Measurements from ENCODE around the gene C10orf88. TPM values are rescaled to one million over a fixed set of nuclear protein-coding genes. Genes with fewer than 3 reads are reported as not detected.
"Not testable (repeated sequence)": the region's sequence is repeated elsewhere in the genome, so short reads cannot be mapped to it uniquely, and the experiment has no call there.

The C10orf88 gene
- total RNA-seq, 1 donor from 2014 or later: 11.8 TPM

DNA sequence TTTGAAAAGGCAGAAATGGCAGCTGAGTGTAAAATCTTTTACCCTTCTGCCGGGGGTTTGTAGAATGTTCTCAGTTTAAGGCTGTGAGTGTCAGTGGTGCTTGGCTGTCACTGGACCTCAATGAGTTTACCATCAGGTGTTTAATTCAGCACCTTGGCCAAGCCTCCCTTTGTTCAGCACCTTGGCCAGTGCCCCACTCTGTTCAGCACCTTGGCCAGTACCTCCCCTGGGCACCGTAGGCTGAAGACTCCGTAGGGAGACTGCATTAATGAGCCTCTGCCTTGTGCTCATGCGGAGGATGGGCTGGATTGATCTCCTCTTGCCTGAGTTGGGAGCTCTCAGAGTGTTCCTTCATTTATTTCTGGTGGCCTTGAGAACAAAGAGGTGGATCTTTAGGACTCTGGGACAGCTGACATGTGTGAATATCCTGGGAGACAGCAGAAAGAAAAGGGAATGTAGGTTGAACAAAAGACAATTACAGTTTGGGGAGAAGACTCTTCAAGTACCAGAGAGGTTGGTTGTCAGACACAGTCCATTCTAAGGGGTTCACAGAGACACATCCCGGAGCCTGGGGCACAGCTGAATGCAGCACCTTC is 42.0 kb downstream of the C10orf88 start:
- TF ChIP-seq, protein P1, sequence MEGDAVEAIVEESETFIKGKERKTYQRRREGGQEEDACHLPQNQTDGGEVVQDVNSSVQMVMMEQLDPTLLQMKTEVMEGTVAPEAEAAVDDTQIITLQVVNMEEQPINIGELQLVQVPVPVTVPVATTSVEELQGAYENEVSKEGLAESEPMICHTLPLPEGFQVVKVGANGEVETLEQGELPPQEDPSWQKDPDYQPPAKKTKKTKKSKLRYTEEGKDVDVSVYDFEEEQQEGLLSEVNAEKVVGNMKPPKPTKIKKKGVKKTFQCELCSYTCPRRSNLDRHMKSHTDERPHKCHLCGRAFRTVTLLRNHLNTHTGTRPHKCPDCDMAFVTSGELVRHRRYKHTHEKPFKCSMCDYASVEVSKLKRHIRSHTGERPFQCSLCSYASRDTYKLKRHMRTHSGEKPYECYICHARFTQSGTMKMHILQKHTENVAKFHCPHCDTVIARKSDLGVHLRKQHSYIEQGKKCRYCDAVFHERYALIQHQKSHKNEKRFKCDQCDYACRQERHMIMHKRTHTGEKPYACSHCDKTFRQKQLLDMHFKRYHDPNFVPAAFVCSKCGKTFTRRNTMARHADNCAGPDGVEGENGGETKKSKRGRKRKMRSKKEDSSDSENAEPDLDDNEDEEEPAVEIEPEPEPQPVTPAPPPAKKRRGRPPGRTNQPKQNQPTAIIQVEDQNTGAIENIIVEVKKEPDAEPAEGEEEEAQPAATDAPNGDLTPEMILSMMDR (conservative IDR thresholded peaks at IDR 0.05): no peak
- H3K27ac Mint-ChIP-seq (ENCODE audit: unreplicated experiment): no peak overlapping the region
- peak; percentile 71 for DNase-seq (ENCODE audit: low read depth, low spot score)
- H3K27me3 Mint-ChIP-seq (ENCODE audit: low read depth): peaks cover 31% of the 10 kb centered on the region
- no peak overlapping the region for H3K4me3 Mint-ChIP-seq
- H3K9me3 Mint-ChIP-seq: no peaks in the 10 kb centered on the region
- no peaks in the 10 kb centered on the region for H3K4me1 Mint-ChIP-seq
- H3K36me3 Mint-ChIP-seq (ENCODE audit: low read depth): no peaks in the 10 kb centered on the region

DNA sequence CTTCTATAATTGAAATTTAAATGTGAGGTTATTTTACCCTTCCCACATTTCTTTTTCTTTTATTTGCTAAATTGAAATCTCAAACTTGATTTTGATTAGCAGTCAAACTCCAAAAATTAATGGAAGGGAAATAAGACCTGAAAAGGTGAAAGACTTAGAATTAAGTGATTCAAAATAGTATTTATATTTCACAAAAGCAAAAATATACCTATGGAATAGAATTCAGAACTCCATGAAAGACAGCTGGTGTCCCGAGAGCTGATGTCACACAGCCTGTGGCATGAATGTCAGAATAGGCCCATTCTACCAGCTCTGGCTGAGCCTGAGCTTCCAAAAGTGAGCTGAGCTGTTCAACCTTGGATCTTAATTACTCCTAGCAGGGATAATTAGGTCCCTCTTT is 43.7 kb downstream of the C10orf88 start, which contains the start of gene FAM24A:
Gene FAM24A (plus strand): TSS at position 301 of the 400 bp plus-strand sequence. CDS start 1,025 bp downstream, outside the sequence.
- Mint-ChIP-seq H3K4me1 (no peaks in the 10 kb centered on the region), H3K27me3 (ENCODE audit: low read depth) (peaks cover 37% of the 10 kb centered on the region), H3K9me3 (no peaks in the 10 kb centered on the region), H3K27ac (ENCODE audit: unreplicated experiment) (no peak within 1 kb of the TSS), H3K4me3 (no peak within 1 kb of the TSS), H3K36me3 (ENCODE audit: low read depth) (no peaks in the 10 kb centered on the region)
- DNase-seq (ENCODE audit: low read depth, low spot score): no peak
- TF ChIP-seq, protein P1 (conservative IDR thresholded peaks at IDR 0.05): no peak

- H3K4me1 Mint-ChIP-seq; H3K36me3 Mint-ChIP-seq (ENCODE audit: low read depth); H3K4me3 Mint-ChIP-seq; H3K9me3 Mint-ChIP-seq; H3K27ac Mint-ChIP-seq (ENCODE audit: unreplicated experiment); DNase-seq (ENCODE audit: low read depth, low spot score): not testable (repeated sequence)
- peaks cover 70% of the 10 kb centered on the region for H3K27me3 Mint-ChIP-seq (ENCODE audit: low read depth)
These were observed 50.2 kb downstream of the C10orf88 start for GRCh38 chr10:122903861-122904260.

GRCh38 chr10:122894261-122894944 is 59.6 kb downstream of the C10orf88 start:
- H3K9me3 Mint-ChIP-seq: no peaks in the 10 kb centered on the region
- peaks cover 36% of the 10 kb centered on the region for H3K27me3 Mint-ChIP-seq (ENCODE audit: low read depth)
- H3K4me1 Mint-ChIP-seq: no peaks in the 10 kb centered on the region
- no peaks in the 10 kb centered on the region for H3K36me3 Mint-ChIP-seq (ENCODE audit: low read depth)
- no peak for DNase-seq (ENCODE audit: low read depth, low spot score)
- no peak overlapping the region for H3K27ac Mint-ChIP-seq (ENCODE audit: unreplicated experiment)
- no peak overlapping the region for H3K4me3 Mint-ChIP-seq
- TF ChIP-seq, protein P1 (conservative IDR thresholded peaks at IDR 0.05): no peak

DNA sequence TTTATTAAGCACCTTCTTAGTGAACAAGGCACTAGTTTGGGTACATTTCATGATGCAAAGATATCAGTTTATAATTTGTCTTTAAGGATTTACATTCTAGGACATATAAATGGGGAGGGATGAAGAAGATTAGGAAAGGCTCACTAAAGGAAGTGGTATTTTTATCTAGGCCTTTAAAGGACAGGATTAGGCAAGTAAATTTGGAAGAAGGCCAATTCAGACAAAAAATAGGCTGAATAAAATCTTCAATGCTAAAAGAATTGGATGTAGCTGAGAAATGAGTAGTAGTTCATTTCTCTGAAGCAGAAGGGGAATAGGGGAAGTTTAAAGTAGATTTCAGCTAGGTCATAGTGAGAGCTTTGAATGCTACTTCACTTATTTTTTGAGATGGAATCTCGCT is 69.9 kb downstream of the C10orf88 start:
- peaks cover 23% of the 10 kb centered on the region for H3K27me3 Mint-ChIP-seq (ENCODE audit: low read depth)
- H3K9me3 Mint-ChIP-seq: no peaks in the 10 kb centered on the region
- no peak overlapping the region for H3K4me3 Mint-ChIP-seq
- H3K36me3 Mint-ChIP-seq (ENCODE audit: low read depth): no peaks in the 10 kb centered on the region
- TF ChIP-seq, protein P1 (conservative IDR thresholded peaks at IDR 0.05): no peak
- no peak for DNase-seq (ENCODE audit: low read depth, low spot score)
- no peaks in the 10 kb centered on the region for H3K4me1 Mint-ChIP-seq
- no peak overlapping the region for H3K27ac Mint-ChIP-seq (ENCODE audit: unreplicated experiment)

- TF ChIP-seq, protein P1 (conservative IDR thresholded peaks at IDR 0.05): no peak
- DNase-seq (ENCODE audit: low read depth, low spot score): no peak
- no peaks in the 10 kb centered on the region for H3K36me3 Mint-ChIP-seq (ENCODE audit: low read depth)
These were observed 71.3 kb downstream of the C10orf88 start for GRCh38 chr10:122882766-122883165.

More at GRCh38 chr10:122882766-122883165, 71.3 kb downstream of the C10orf88 start:
- peaks cover 6% of the 10 kb centered on the region for H3K4me1 Mint-ChIP-seq
- no peaks in the 10 kb centered on the region for H3K9me3 Mint-ChIP-seq
- no peak overlapping the region for H3K4me3 Mint-ChIP-seq
- no peak overlapping the region for H3K27ac Mint-ChIP-seq (ENCODE audit: unreplicated experiment)
- peaks cover 20% of the 10 kb centered on the region for H3K27me3 Mint-ChIP-seq (ENCODE audit: low read depth)
